GM12891 (cell line): Measurements from ENCODE around the gene ALMS1.

Experiments
- POLR2A ChIP-seq: IDR thresholded peaks from 2 replicates; pipeline ENCODE4 v1.6.1; 2011; ENCODE audit warnings: low read depth, low read length, control low read depth
- POLR2AphosphoS5 ChIP-seq: IDR thresholded peaks from 2 replicates; pipeline ENCODE4 v1.6.1; 2011; ENCODE audit warnings: low read depth, low read length, control low read depth
- SPI1 ChIP-seq: IDR thresholded peaks from 2 replicates; pipeline ENCODE4 v1.6.1; 2011; ENCODE audit warnings: low read depth, low read length, control low read depth

GRCh38 chr2:73594251-73594650 is 208.6 kb downstream of the ALMS1 start:
- TF ChIP-seq POLR2AphosphoS5 = no peak
- no peak for TF ChIP-seq POLR2A
- no peak for TF ChIP-seq SPI1
